Nephron progenitor cell (in vitro differentiated cells): ENCODE measurements around the gene TRANK1.

Experiments
- DNase-seq: peaks from one replicate; pipeline ENCODE4 v3.0.0; 2021
- H3K27ac Mint-ChIP-seq: 2 replicates; pipeline ENCODE4 v1.8.0; 2021; ENCODE audit warnings: mild to moderate bottlenecking, moderate library complexity, mixed read lengths
- H3K27me3 Mint-ChIP-seq: 2 replicates; pipeline ENCODE4 v1.8.0; 2021; ENCODE audit warnings: mild to moderate bottlenecking, low read depth, mixed read lengths; ENCODE audit not compliant: poor library complexity
- H3K36me3 Mint-ChIP-seq: 2 replicates; pipeline ENCODE4 v1.8.0; 2021; ENCODE audit warnings: low read depth, mixed read lengths
- H3K4me1 Mint-ChIP-seq: 2 replicates; pipeline ENCODE4 v1.8.0; 2021; ENCODE audit warnings: mixed read lengths
- H3K4me3 Mint-ChIP-seq: 2 replicates; pipeline ENCODE4 v1.8.0; 2021; ENCODE audit warnings: mild to moderate bottlenecking, moderate library complexity, mixed read lengths
- H3K9me3 Mint-ChIP-seq: 2 replicates; pipeline ENCODE4 v1.8.0; 2021; ENCODE audit warnings: mild to moderate bottlenecking, moderate library complexity, mixed read lengths
- TF ChIP-seq, protein P1 (sequence below): fragments of 200-600 bp; sonication (generic); IDR thresholded peaks from 2 replicates; pipeline ENCODE4 v1.5.0; 2021; ENCODE audit warnings: antibody characterized with exemption

TRANK1 gene

DNA sequence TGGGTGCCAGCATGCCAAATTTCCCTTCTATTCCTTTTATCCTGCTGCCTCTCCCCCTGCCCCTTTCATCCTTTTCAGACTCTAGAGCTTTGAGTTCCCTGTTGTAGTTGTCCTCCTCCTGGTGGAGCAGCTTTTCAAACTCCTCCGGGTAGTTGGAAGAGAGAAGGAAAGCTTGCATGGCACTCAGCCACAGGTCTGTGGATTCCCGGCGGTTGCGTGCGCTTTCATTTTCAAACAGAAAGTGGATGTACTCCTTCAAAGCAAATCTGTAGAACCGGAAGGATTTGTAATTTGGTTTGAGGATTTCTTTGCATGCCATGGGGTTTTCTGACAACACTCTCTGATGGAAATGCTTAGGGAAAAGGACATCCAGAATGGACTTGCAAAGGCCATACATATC, 112.4 kb downstream of the TRANK1 start:
- no peak overlapping the region for H3K27ac Mint-ChIP-seq
- TF ChIP-seq, protein P1, sequence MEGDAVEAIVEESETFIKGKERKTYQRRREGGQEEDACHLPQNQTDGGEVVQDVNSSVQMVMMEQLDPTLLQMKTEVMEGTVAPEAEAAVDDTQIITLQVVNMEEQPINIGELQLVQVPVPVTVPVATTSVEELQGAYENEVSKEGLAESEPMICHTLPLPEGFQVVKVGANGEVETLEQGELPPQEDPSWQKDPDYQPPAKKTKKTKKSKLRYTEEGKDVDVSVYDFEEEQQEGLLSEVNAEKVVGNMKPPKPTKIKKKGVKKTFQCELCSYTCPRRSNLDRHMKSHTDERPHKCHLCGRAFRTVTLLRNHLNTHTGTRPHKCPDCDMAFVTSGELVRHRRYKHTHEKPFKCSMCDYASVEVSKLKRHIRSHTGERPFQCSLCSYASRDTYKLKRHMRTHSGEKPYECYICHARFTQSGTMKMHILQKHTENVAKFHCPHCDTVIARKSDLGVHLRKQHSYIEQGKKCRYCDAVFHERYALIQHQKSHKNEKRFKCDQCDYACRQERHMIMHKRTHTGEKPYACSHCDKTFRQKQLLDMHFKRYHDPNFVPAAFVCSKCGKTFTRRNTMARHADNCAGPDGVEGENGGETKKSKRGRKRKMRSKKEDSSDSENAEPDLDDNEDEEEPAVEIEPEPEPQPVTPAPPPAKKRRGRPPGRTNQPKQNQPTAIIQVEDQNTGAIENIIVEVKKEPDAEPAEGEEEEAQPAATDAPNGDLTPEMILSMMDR = no peak
- DNase-seq = no peak
- H3K9me3 Mint-ChIP-seq = no peaks in the 10 kb centered on the region
- H3K27me3 Mint-ChIP-seq = peaks cover 4% of the 10 kb centered on the region
- H3K4me1 Mint-ChIP-seq = no peaks in the 10 kb centered on the region
- no peak overlapping the region for H3K4me3 Mint-ChIP-seq
- H3K36me3 Mint-ChIP-seq = peaks cover 64% of the 10 kb centered on the region

- DNase-seq = no peak
- H3K36me3 Mint-ChIP-seq = peaks cover 27% of the 10 kb centered on the region
- no peak overlapping the region for H3K4me3 Mint-ChIP-seq
These were observed 117.7 kb downstream of the TRANK1 start for GRCh38 chr3:36827133-36827532.

DNA sequence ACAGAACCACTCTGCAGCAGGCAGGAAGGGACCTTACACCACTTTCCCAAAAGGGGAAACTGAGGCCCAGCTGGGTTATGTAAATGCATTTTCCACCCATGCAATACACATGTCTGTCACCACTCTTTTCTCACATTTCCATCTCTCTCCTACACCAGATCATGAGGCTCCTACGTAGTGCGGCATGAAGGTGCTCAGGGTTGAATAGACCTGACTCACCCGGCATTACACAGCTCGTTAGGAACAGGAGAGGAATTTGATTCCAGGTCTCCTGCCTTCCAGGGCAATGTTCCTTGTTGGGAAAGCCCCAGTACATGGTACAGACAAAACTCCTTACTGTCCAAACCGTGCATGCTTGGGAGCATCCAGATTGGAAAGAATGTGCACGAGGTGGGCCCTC, 118.6 kb downstream of the TRANK1 start:
- Mint-ChIP-seq H3K4me1 (no peaks in the 10 kb centered on the region), H3K27ac (no peak overlapping the region), H3K4me3 (no peak overlapping the region), H3K9me3 (no peaks in the 10 kb centered on the region), H3K27me3 (peaks cover 4% of the 10 kb centered on the region), H3K36me3 (peaks cover 19% of the 10 kb centered on the region)
- TF ChIP-seq, protein P1 = no peak
- DNase-seq = no peak

More at GRCh38 chr3:36827133-36827532, 117.7 kb downstream of the TRANK1 start:
- TF ChIP-seq, protein P1 = no peak
- Mint-ChIP-seq H3K4me1 (no peaks in the 10 kb centered on the region), H3K9me3 (no peaks in the 10 kb centered on the region), H3K27ac (no peak overlapping the region), H3K27me3 (peaks cover 4% of the 10 kb centered on the region)

DNA sequence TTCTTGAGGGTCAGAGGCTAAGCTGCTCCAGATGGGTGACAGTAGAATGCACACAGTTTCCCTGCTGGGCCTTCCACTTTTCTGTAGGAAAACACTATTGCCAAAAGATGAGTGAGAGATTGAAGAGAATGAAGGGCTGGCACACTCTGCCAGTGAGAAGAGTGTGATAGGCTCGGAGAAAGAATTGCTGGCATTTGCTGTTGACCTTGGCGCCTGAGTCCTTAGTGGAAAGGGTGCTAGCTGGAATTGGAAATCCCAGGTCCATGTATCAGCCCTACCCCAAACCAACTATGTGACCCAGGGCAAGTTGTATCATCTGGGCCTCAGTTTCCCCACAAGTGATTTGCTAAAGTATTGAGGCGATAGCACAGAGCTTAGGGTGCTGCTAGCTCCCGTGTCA, 120.4 kb downstream of the TRANK1 start:
- TF ChIP-seq, protein P1 = no peak
- no peaks in the 10 kb centered on the region for H3K9me3 Mint-ChIP-seq
- H3K36me3 Mint-ChIP-seq = peaks cover 12% of the 10 kb centered on the region
- peaks cover 4% of the 10 kb centered on the region for H3K27me3 Mint-ChIP-seq
- H3K27ac Mint-ChIP-seq = peak overlapping the region; percentile 17
- H3K4me1 Mint-ChIP-seq = no peaks in the 10 kb centered on the region
- no peak overlapping the region for H3K4me3 Mint-ChIP-seq
- no peak for DNase-seq

- no peaks in the 10 kb centered on the region for H3K9me3 Mint-ChIP-seq
- peaks cover 12% of the 10 kb centered on the region for H3K36me3 Mint-ChIP-seq
- peaks cover 4% of the 10 kb centered on the region for H3K27me3 Mint-ChIP-seq
- TF ChIP-seq, protein P1 = no peak
- H3K4me3 Mint-ChIP-seq = no peak overlapping the region
- H3K27ac Mint-ChIP-seq = no peak overlapping the region
- no peaks in the 10 kb centered on the region for H3K4me1 Mint-ChIP-seq
- no peak for DNase-seq
These were observed 121.0 kb downstream of the TRANK1 start for GRCh38 chr3:36823806-36824205.

- DNase-seq = no peak
- TF ChIP-seq, protein P1 = no peak
- no peak overlapping the region for H3K4me3 Mint-ChIP-seq
- H3K27me3 Mint-ChIP-seq = peaks cover 7% of the 10 kb centered on the region
- peaks cover 21% of the 10 kb centered on the region for H3K4me1 Mint-ChIP-seq
- no peak overlapping the region for H3K27ac Mint-ChIP-seq
- no peaks in the 10 kb centered on the region for H3K36me3 Mint-ChIP-seq
- no peaks in the 10 kb centered on the region for H3K9me3 Mint-ChIP-seq
These were observed 124.8 kb downstream of the TRANK1 start for GRCh38 chr3:36820083-36820482.
